GM10847 (cell line): ENCODE data around the gene EIF2S1.

Experiments
- POLR2A ChIP-seq: IDR thresholded peaks from 2 replicates; pipeline ENCODE4 v1.6.1; 2011; ENCODE audit not compliant: insufficient read length; ENCODE audit errors: extremely low read depth

Gene EIF2S1

GRCh38 chr14:67359775-67360469 is at the start of gene EIF2S1, which contains the start of gene ATP6V1D:
TSS of gene EIF2S1 (plus strand) at chr14:67360328. CDS start at chr14:67364768, 4,440 bp downstream.
TSS of gene ATP6V1D (minus strand) at chr14:67359804. CDS start at chr14:67359698, 106 bp downstream.
- TF ChIP-seq POLR2A = peak; percentile 82

DNA sequence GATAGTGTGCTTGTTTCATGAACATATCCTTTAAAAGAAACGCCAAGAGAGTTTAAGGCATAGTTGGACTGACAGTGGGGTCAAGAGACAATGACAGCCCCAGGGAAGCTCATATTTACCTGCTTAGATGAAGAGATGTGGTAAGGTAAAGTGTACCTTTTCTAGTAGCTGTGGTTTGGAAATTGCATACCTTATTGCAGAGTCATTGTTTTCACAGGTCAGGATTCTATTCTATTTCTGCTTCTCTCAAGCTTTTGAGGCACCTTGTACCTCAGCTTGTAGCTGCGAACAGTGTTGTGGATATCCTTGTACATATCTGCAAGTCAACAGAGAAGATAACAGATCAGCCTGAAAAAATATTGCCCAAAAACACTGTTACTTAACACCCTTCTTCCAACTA is 48.3 kb upstream of the EIF2S1 start:
- TF ChIP-seq POLR2A = no peak

GRCh38 chr14:67313153-67313552 is 47.0 kb upstream of the EIF2S1 start:
- TF ChIP-seq POLR2A = no peak

DNA sequence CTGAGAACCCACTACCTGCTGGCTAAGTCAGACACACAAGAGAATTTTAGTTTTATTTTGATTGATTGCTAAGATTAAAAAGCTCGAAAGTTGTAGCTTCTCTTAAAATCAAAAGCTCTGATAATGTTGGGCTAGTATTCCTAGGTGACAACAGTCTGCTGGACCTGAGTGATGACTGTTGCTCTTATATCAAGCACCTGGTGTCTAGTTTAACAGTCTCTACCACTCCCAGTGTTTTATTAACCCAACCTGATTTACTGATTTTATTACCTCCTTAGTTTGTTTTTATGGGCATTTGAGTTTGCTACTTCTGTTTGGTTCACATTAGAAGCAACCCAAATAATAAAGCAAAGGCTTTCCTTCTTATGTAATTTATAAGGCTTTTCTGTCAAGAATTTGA is 42.3 kb upstream of the EIF2S1 start:
- TF ChIP-seq POLR2A = no peak

- TF ChIP-seq POLR2A = no peak
Measured at GRCh38 chr14:67319142-67319541, 41.0 kb upstream of the EIF2S1 start.

DNA sequence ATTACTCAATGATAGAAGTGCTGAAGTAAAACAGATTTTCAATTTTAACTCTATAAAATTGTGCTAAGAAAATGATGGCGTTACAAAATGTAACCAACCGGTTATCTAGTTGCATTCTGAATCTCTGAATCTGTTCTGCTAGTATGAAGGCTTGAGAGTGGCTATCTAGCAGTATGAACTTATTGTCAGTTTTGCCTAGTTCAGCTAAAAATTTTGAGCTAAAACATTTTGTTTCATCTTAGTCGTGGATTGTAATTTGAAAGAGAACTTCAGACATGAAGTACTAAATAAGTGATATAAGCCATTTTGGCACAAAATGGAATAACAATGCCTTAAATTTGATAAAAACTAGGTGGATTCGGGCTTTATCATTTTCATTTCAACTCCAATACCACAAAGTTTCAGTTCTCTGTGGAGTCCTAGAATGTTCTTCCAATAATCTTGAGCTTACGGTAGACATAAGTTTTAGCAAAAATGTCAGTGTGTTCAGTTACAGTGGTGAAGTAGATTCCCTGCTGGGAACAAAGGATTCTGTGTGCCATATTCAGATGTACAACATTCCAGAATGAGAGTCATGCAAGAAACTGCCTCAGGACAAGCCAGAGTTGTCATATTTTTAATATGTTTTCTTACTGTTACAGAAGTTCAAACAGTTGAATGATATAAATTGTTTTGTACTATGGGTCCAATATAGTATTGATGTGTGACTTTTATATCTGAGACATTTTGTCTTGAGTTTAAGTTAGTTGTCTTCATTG is 28.6 kb upstream of the EIF2S1 start:
- TF ChIP-seq POLR2A = no peak

DNA sequence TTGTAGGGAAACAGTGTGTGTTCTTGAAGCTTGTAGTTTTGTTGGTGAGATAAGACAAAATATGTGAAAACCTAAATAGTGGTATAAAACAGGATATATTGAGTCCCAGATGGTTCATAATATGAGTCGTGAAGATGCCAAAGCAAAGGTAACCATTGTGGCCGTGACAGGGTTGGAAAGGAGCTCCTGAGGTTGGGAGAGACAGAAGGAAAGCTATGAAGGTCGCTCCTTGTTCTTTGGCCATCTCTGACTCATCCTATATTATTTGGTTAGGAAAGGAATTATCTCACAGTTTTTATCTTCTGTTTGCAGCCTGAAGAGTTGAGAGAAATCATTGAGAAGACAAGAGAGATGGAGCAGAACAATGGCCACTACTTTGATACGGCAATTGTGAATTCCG is 27.7 kb upstream of the EIF2S1 start:
- TF ChIP-seq POLR2A = no peak

GRCh38 chr14:67335781-67336180 is 24.3 kb upstream of the EIF2S1 start:
- no peak for TF ChIP-seq POLR2A

GRCh38 chr14:67343601-67344230 is 16.4 kb upstream of the EIF2S1 start:
- no peak for TF ChIP-seq POLR2A

GRCh38 chr14:67345583-67345982 is 14.5 kb upstream of the EIF2S1 start:
- no peak for TF ChIP-seq POLR2A

GRCh38 chr14:67352055-67352454 is 8.1 kb upstream of the EIF2S1 start:
- TF ChIP-seq POLR2A = no peak

DNA sequence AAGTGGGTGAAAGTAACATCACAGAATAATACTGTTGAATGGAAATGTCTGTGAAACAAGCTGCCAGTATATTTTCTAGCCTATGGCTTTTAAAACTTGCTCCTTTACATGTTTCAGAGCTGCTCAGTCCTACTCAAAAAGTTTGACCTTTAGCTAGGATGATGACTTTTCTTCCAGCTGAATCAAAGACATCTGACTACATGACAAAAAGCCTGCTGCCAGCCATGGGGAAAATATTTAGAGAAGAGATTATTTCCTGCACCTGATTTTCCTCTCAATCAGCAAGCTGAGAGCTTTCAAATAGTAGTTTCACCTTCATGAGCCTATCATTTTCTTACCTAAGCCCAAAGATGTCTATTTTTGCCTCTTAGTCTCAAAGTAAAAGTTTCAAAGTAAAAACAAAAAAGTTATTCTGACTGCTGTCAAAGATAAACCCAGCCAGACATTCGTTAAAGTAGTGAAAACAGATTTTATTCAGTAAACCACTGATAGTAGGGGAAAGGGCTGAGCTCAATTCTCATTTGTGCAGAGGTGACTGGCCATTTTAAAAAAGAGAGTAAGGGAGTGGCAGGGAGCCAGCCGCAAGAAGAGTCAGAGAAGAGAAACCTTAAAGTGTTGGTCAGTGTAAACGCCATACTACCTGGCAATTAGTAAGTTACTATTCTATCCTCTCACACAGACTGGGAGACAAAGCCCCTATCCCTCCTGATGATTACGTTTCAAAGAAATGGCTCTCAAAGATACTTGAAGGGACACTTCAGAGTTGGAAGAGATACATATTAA is 2.8 kb upstream of the EIF2S1 start:
- no peak for TF ChIP-seq POLR2A

GRCh38 chr14:67357969-67358354 is 2.2 kb upstream of the EIF2S1 start:
- no peak for TF ChIP-seq POLR2A

DNA sequence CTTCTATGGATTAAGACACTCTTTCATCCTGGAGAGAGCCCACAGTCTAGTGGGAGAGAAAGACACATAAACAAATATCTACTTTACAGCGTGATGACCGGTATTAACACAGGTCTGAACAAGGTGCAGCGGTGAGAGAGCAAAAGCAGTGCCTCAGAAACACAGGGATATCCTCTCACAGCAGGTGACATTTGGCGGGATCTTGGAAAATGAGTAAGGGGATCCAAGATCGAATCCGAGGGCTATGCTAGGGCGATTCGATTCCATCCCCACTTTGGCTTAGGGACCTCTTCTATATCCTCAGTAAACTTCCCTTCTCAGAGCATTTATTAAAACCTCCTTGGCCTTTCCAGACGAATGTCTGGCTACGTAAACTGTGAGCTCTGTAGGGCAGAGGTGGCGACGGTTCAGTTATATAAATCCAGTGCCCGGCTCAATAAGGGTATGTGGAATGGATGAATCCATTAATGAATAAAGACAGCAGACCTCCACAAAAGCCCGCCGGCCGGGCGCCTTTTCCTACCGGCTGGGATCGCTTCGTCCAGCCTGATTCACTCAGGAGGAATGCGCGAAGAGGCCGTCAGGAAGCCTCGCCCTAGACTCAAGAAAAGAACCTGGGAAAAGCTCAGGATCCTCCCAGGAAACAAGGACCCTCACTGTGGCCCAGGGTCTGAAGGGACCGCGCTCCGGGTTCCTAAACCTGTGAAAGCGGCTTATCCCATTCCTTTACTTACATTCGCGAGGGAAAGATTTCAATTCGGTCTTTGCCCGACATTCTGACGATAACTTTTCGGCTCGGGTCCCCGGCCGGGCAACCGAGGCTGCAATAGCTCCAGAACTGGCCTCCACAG is 979 bp upstream of the EIF2S1 start:
- TF ChIP-seq POLR2A = peak; percentile 46

GRCh38 chr14:67360470-67361206 is 510 bp downstream of the EIF2S1 start:
- no peak for TF ChIP-seq POLR2A
